Measurements from ENCODE around the gene ACTR1A. TPM values are rescaled to one million over a fixed set of nuclear protein-coding genes. Genes with fewer than 3 reads are reported as not detected.

ACTR1A gene
- total and polyA plus RNA-seq, 9 of the 15 experiments (the other 6 are each of a cell fraction or from before 2014, with no cell fraction given), result 36.3 to 77.2 (median 49.6) TPM

GRCh38 chr10:102455893-102456471 lies 46.5 kb downstream of the ACTR1A start (continued):
- peak; percentile 99 for TF ChIP-seq HMBOX1 (IDR thresholded peaks at IDR 0.05)
- peak; percentile 68 for TF ChIP-seq CXXC5 (CRISPR knock-in tag; IDR thresholded peaks at IDR 0.05)
- no peak for TF ChIP-seq EZH2 (IDR thresholded peaks at IDR 0.05; ENCODE audit: borderline replicate concordance, low read depth, low read length)
- TF ChIP-seq ZBTB9 (CRISPR knock-in tag; IDR thresholded peaks at IDR 0.05), result peak; percentile 55; the same call in 1 of the 2 replicates
- TF ChIP-seq RBM15 (IDR thresholded peaks at IDR 0.05; ENCODE audit: insufficient read depth, low read length), result no peak
- TF ChIP-seq MIER1 (IDR thresholded peaks at IDR 0.05; ENCODE audit: low read depth), result no peak
- no peak for TF ChIP-seq MCM3 (IDR thresholded peaks at IDR 0.05)
- TF ChIP-seq ZNF584 (CRISPR knock-in tag; IDR thresholded peaks at IDR 0.05; ENCODE audit: low read depth), result peak; percentile 90
- no peak for TF ChIP-seq ZNF398 (CRISPR knock-in tag; IDR thresholded peaks at IDR 0.05)
- peak; percentile 41; the same call in 1 of the 2 replicates for TF ChIP-seq BACH1 (tag; IDR thresholded peaks at IDR 0.05)
- 0 out of 2 replicates have a peak, but pooled peaks have one; percentile 9 for TF ChIP-seq MGA (IDR thresholded peaks at IDR 0.05)
- peak; percentile 75 for TF ChIP-seq NCOA1 (IDR thresholded peaks at IDR 0.05; ENCODE audit: low read depth)
